Neuron (in vitro differentiated cells): ENCODE results near the gene E4F1.

ENCODE experiments used
- H2AFZ ChIP-seq: one replicate; pipeline ENCODE4 v1.6.1; 2013; ENCODE audit warnings: low read depth, mild to moderate bottlenecking, inconsistent platforms, low read length, moderate library complexity
- H3K27me3 ChIP-seq: one replicate; pipeline ENCODE4 v1.6.1; 2013; ENCODE audit warnings: low read length; ENCODE audit not compliant: insufficient read depth
- H3K36me3 ChIP-seq: one replicate; pipeline ENCODE4 v1.6.1; 2013; ENCODE audit warnings: low read length; ENCODE audit not compliant: insufficient read depth
- H3K4me1 ChIP-seq: one replicate; pipeline ENCODE4 v1.6.1; 2013; ENCODE audit warnings: low read length; ENCODE audit not compliant: insufficient read depth
- H3K4me3 ChIP-seq: 2 replicates; pipeline ENCODE4 v1.5.1; 2013; ENCODE audit warnings: mild to moderate bottlenecking, low read length, moderate library complexity
- H3K9me3 ChIP-seq: one replicate; pipeline ENCODE4 v1.6.1; 2013; ENCODE audit warnings: low read length

Gene E4F1

GRCh38 chr16:2273484-2273883 is 50.1 kb downstream of the E4F1 start:
- Histone ChIP-seq H3K9me3 (no peaks in the 10 kb centered on the region), H2AFZ (no peak overlapping the region), H3K27me3 (no peaks in the 10 kb centered on the region), H3K4me3 (no peak overlapping the region), H3K4me1 (peaks cover 11% of the 10 kb centered on the region), H3K36me3 (no peaks in the 10 kb centered on the region)

GRCh38 chr16:2273931-2274330 is 50.5 kb downstream of the E4F1 start:
- Histone ChIP-seq H3K9me3 (no peaks in the 10 kb centered on the region), H3K36me3 (no peaks in the 10 kb centered on the region), H3K4me1 (peaks cover 11% of the 10 kb centered on the region)

GRCh38 chr16:2275476-2276367 is 52.3 kb downstream of the E4F1 start:
- H3K27me3 ChIP-seq = no peaks in the 10 kb centered on the region
- H3K4me3 ChIP-seq = no peak overlapping the region
- no peaks in the 10 kb centered on the region for H3K9me3 ChIP-seq
- no peak overlapping the region for H2AFZ ChIP-seq
- H3K4me1 ChIP-seq = no peaks in the 10 kb centered on the region
- peaks cover 1% of the 10 kb centered on the region for H3K36me3 ChIP-seq

More at GRCh38 chr16:2273931-2274330, 50.5 kb downstream of the E4F1 start:
- Histone ChIP-seq H3K27me3 (no peaks in the 10 kb centered on the region), H3K4me3 (no peak overlapping the region), H2AFZ (no peak overlapping the region)

GRCh38 chr16:2276368-2277195 is 53.2 kb downstream of the E4F1 start:
- H3K4me3 ChIP-seq = no peak overlapping the region
- no peak overlapping the region for H2AFZ ChIP-seq
- peaks cover 2% of the 10 kb centered on the region for H3K36me3 ChIP-seq
- no peaks in the 10 kb centered on the region for H3K9me3 ChIP-seq
- no peaks in the 10 kb centered on the region for H3K27me3 ChIP-seq
- no peaks in the 10 kb centered on the region for H3K4me1 ChIP-seq

- no peak overlapping the region for H3K4me3 ChIP-seq
These were observed 54.3 kb downstream of the E4F1 start for GRCh38 chr16:2277466-2278271.

GRCh38 chr16:2278272-2278608 is 54.8 kb downstream of the E4F1 start:
- Histone ChIP-seq H3K4me1 (no peaks in the 10 kb centered on the region), H3K4me3 (no peak overlapping the region), H3K36me3 (peaks cover 6% of the 10 kb centered on the region), H3K27me3 (no peaks in the 10 kb centered on the region), H3K9me3 (no peaks in the 10 kb centered on the region), H2AFZ (no peak overlapping the region)

More at GRCh38 chr16:2277466-2278271, 54.3 kb downstream of the E4F1 start:
- Histone ChIP-seq H2AFZ (no peak overlapping the region), H3K4me1 (no peaks in the 10 kb centered on the region), H3K9me3 (no peaks in the 10 kb centered on the region), H3K27me3 (no peaks in the 10 kb centered on the region), H3K36me3 (peaks cover 2% of the 10 kb centered on the region)

GRCh38 chr16:2278956-2279800 is 55.8 kb downstream of the E4F1 start:
- Histone ChIP-seq H3K9me3 (no peaks in the 10 kb centered on the region), H3K4me3 (no peak overlapping the region), H3K27me3 (no peaks in the 10 kb centered on the region), H3K4me1 (no peaks in the 10 kb centered on the region), H3K36me3 (peaks cover 12% of the 10 kb centered on the region), H2AFZ (no peak overlapping the region)

- H3K4me3 ChIP-seq = no peak overlapping the region
- no peaks in the 10 kb centered on the region for H3K4me1 ChIP-seq
- no peaks in the 10 kb centered on the region for H3K27me3 ChIP-seq
- no peak overlapping the region for H2AFZ ChIP-seq
- H3K36me3 ChIP-seq = peaks cover 19% of the 10 kb centered on the region
- no peaks in the 10 kb centered on the region for H3K9me3 ChIP-seq
These were observed 57.1 kb downstream of the E4F1 start for GRCh38 chr16:2280461-2280860.

GRCh38 chr16:2280981-2281542 is 57.7 kb downstream of the E4F1 start:
- no peaks in the 10 kb centered on the region for H3K27me3 ChIP-seq
- no peak overlapping the region for H2AFZ ChIP-seq
- H3K9me3 ChIP-seq = no peaks in the 10 kb centered on the region
- H3K36me3 ChIP-seq = peaks cover 24% of the 10 kb centered on the region
- no peak overlapping the region for H3K4me3 ChIP-seq
- no peaks in the 10 kb centered on the region for H3K4me1 ChIP-seq

- H3K9me3 ChIP-seq = no peaks in the 10 kb centered on the region
- no peak overlapping the region for H3K4me3 ChIP-seq
- H3K36me3 ChIP-seq = peaks cover 27% of the 10 kb centered on the region
- H3K27me3 ChIP-seq = no peaks in the 10 kb centered on the region
- H3K4me1 ChIP-seq = no peaks in the 10 kb centered on the region
- no peak overlapping the region for H2AFZ ChIP-seq
These were observed 58.9 kb downstream of the E4F1 start for GRCh38 chr16:2282262-2282661.

- Histone ChIP-seq H3K27me3 (no peaks in the 10 kb centered on the region), H3K9me3 (no peaks in the 10 kb centered on the region), H3K4me3 (no peak overlapping the region), H3K4me1 (no peaks in the 10 kb centered on the region), H3K36me3 (peaks cover 27% of the 10 kb centered on the region), H2AFZ (no peak overlapping the region)
These were observed 59.6 kb downstream of the E4F1 start for GRCh38 chr16:2282866-2283555.
